Measurements from ENCODE around the gene METTL13.

DNA sequence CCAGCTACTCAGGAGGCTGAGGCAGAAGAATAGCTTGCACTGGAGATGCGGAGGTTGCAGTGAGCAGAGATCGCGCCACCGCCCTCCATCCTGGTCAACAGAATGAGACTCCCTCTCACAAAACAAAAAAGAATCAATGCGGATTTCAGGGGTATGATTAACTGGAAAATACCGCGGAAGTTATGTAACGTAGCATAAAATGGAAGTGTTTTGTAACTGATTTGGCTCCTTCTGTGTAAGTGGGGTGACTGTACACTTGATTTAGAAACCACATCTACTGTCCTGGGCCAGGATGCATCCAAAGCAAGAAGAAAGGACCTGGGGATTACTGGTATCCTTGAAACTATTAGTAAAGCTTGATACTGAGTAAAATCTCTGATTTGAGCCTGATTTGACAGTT lies 36.5 kb upstream of the METTL13 start:
- TF ChIP-seq EZH2 (IDR thresholded peaks at IDR 0.05; ENCODE audit: borderline replicate concordance, low read length), result no peak
- TF ChIP-seq, protein P1, sequence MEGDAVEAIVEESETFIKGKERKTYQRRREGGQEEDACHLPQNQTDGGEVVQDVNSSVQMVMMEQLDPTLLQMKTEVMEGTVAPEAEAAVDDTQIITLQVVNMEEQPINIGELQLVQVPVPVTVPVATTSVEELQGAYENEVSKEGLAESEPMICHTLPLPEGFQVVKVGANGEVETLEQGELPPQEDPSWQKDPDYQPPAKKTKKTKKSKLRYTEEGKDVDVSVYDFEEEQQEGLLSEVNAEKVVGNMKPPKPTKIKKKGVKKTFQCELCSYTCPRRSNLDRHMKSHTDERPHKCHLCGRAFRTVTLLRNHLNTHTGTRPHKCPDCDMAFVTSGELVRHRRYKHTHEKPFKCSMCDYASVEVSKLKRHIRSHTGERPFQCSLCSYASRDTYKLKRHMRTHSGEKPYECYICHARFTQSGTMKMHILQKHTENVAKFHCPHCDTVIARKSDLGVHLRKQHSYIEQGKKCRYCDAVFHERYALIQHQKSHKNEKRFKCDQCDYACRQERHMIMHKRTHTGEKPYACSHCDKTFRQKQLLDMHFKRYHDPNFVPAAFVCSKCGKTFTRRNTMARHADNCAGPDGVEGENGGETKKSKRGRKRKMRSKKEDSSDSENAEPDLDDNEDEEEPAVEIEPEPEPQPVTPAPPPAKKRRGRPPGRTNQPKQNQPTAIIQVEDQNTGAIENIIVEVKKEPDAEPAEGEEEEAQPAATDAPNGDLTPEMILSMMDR (conservative IDR thresholded peaks at IDR 0.05 in 1 of 2, IDR thresholded peaks at IDR 0.05 in 1 of 2; ENCODE audit: extremely low read depth in 1 of 2, insufficient read depth in 1 of 2, low read depth in 1 of 2, low read length in 2 of 2), result no peak
